PC-3 (cell line): ENCODE data around the gene CASKIN2.

Source experiments
- CTCF ChIP-seq: fragments of 300-600 bp; sonication (generic); conservative IDR thresholded peaks from 2 replicates; pipeline ENCODE4 v1.5.1; 2017; ENCODE audit warnings: antibody characterized with exemption, low read depth, mild to moderate bottlenecking, low read length
- EZH2 ChIP-seq: fragments of 300-600 bp; sonication (generic); IDR thresholded peaks from one replicate; pipeline ENCODE4 v1.6.1; 2017; ENCODE audit warnings: antibody characterized with exemption, mild to moderate bottlenecking, low read length; ENCODE audit not compliant: unreplicated experiment

DNA sequence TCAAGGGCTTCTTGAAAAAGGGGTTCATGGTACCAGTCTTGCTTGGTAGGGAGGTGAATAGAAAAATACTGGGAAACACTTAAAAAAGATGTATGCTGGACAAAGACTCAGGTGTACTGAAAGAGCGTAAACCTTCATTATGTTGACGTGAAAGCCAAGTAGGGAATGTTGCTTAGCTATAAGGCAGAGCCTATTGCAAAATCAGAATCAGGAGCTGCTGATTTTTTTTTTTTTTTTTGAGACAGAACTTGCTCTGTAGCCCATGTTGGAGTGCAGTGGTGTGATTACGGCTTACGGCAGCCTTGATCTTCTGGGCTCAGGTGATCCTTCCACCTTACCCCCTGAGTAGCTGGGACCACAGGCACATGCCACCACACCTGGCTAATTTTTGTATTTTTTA lies 55.0 kb downstream of the CASKIN2 start:
- TF ChIP-seq CTCF = no peak
- TF ChIP-seq EZH2 = no peak
